IPS-NIHi11 (cell line): ENCODE data around the gene DIAPH3.

ENCODE experiments used
- DNase-seq: peaks from one replicate; pipeline ENCODE4 v3.0.0; 2012; ENCODE audit warnings: mixed read lengths, low spot score

The DIAPH3 gene

GRCh38 chr13:60018536-60018935 is 145.2 kb downstream of the DIAPH3 start:
- no peak for DNase-seq

- DNase-seq, result no peak
These were observed 147.5 kb downstream of the DIAPH3 start for GRCh38 chr13:60016229-60016628.

- DNase-seq, result no peak
These were observed 150.6 kb downstream of the DIAPH3 start for GRCh38 chr13:60013166-60013565.

GRCh38 chr13:60012488-60012887 is 151.2 kb downstream of the DIAPH3 start:
- DNase-seq, result peak; percentile 7

- DNase-seq, result no peak
These were observed 154.2 kb downstream of the DIAPH3 start for GRCh38 chr13:60009300-60010253.

- DNase-seq, result no peak
These were observed 161.8 kb downstream of the DIAPH3 start for GRCh38 chr13:60001889-60002288.

- DNase-seq, result no peak
These were observed 162.8 kb downstream of the DIAPH3 start for GRCh38 chr13:60000976-60001375.

GRCh38 chr13:60000081-60000480 is 163.6 kb downstream of the DIAPH3 start:
- DNase-seq, result no peak

GRCh38 chr13:59997976-59998375 is 165.8 kb downstream of the DIAPH3 start:
- no peak for DNase-seq

GRCh38 chr13:59996461-59996980 is 167.2 kb downstream of the DIAPH3 start:
- DNase-seq, result no peak

- DNase-seq, result no peak
These were observed 172.3 kb downstream of the DIAPH3 start for GRCh38 chr13:59991395-59991794.

- DNase-seq, result no peak
These were observed 180.9 kb downstream of the DIAPH3 start for GRCh38 chr13:59982631-59983382.

GRCh38 chr13:59979589-59979988 is 184.1 kb downstream of the DIAPH3 start:
- DNase-seq, result no peak

- no peak for DNase-seq
These were observed 184.9 kb downstream of the DIAPH3 start for GRCh38 chr13:59978862-59979261.

GRCh38 chr13:59976856-59977255 is 186.9 kb downstream of the DIAPH3 start:
- no peak for DNase-seq

- DNase-seq, result no peak
These were observed 187.8 kb downstream of the DIAPH3 start for GRCh38 chr13:59975807-59976435.

- DNase-seq, result peak; percentile 29
These were observed 192.9 kb downstream of the DIAPH3 start for GRCh38 chr13:59970847-59971246.

GRCh38 chr13:59963827-59964226 is 199.9 kb downstream of the DIAPH3 start:
- DNase-seq, result no peak

- DNase-seq, result peak; percentile 33
These were observed 200.3 kb downstream of the DIAPH3 start for GRCh38 chr13:59963383-59963782.

GRCh38 chr13:59962343-59962742 is 201.4 kb downstream of the DIAPH3 start:
- DNase-seq, result peak; percentile 21

- DNase-seq, result no peak
These were observed 203.0 kb downstream of the DIAPH3 start for GRCh38 chr13:59960683-59961082.

GRCh38 chr13:59957438-59957837 is 206.3 kb downstream of the DIAPH3 start:
- DNase-seq, result no peak
